IMR-90 (cell line): Measurements from ENCODE around the gene ATP4B. TPM values are rescaled to one million over a fixed set of nuclear protein-coding genes. Genes with fewer than 3 reads are reported as not detected.

Experiments
- ATAC-seq: fragments of 200-7000 bp; cut with Tn5 transposase; 2 replicates; pipeline ENCODE4 v1.9.1; 2020; ENCODE audit warnings: low read depth, mild to moderate bottlenecking, moderate library complexity
- Bru-seq: library from RNA; stranded (reverse); fragments of 400-500 nt; gene quantifications from one replicate; lab custom pipeline; 2021; lab: Mats Ljungman, UMichigan
- BruChase-seq, 2 experiments: library from RNA; stranded (reverse); fragments of 400-500 nt; gene quantifications; one replicate each; lab custom pipeline; 2021; lab: Mats Ljungman, UMichigan
- BruUV-seq: library from RNA; stranded (reverse); fragments of 400-500 nt; replicated peaks from 2 replicates; lab custom pipeline; 2021; lab: Mats Ljungman, UMichigan
- CTCF ChIA-PET: fragments of 300-600 bp; formaldehyde crosslinking; extraction: SDS; loops from one replicate; lab custom pipeline; 2021; ENCODE audit warnings: antibody characterized with exemption; lab: Yijun Ruan, JAX
- POLR2A ChIA-PET: fragments of 300-600 bp; sonication (Branson Sonifier 250); formaldehyde crosslinking; loops from one replicate; lab custom pipeline; 2022; ENCODE audit warnings: antibody characterized with exemption; ENCODE audit not compliant: unreplicated experiment; lab: Charles Lee
- DNase-seq: peaks from one replicate; pipeline ENCODE4 v3.0.0; 2013
- H2AFZ ChIP-seq: replicated peaks from 2 replicates; pipeline ENCODE3; 2013; ENCODE audit warnings: low read length, mild to moderate bottlenecking; ENCODE audit not compliant: poor library complexity
- H2AK5ac ChIP-seq: 2 replicates; pipeline ENCODE4 v1.6.1; 2013; ENCODE audit warnings: low read depth, low read length, inconsistent platforms
- H2AK9ac ChIP-seq: replicated peaks from 2 replicates; pipeline ENCODE3; 2013; ENCODE audit warnings: mild to moderate bottlenecking, low read depth, low read length, moderate library complexity; ENCODE audit not compliant: poor library complexity
- H2BK120ac ChIP-seq: 2 replicates; pipeline ENCODE4 v1.6.1; 2013; ENCODE audit warnings: low read depth, low read length, inconsistent platforms
- H2BK15ac ChIP-seq: 3 replicates; pipeline ENCODE4 v1.6.1; 2013; ENCODE audit warnings: low read depth, low read length, inconsistent platforms
- H2BK20ac ChIP-seq: 2 replicates; pipeline ENCODE4 v1.6.1; 2013; ENCODE audit warnings: low read depth, mild to moderate bottlenecking, inconsistent platforms, low read length, moderate library complexity
- H2BK5ac ChIP-seq: 2 replicates; pipeline ENCODE4 v1.6.1; 2013; ENCODE audit warnings: mild to moderate bottlenecking, low read depth, low read length, inconsistent platforms; ENCODE audit not compliant: poor library complexity, severe bottlenecking
- H3K14ac ChIP-seq: replicated peaks from 2 replicates; pipeline ENCODE4 v1.6.1; 2013; ENCODE audit warnings: low read depth, low read length, inconsistent platforms
- H3K18ac ChIP-seq: 2 replicates; pipeline ENCODE4 v1.6.1; 2013; ENCODE audit warnings: low read depth, low read length, control low read depth
- H3K23ac ChIP-seq: 2 replicates; pipeline ENCODE4 v1.6.1; 2013; ENCODE audit warnings: low read depth, low read length, inconsistent platforms
- H3K27ac ChIP-seq: 2 replicates; pipeline ENCODE4 v1.5.1; 2013; ENCODE audit warnings: mild to moderate bottlenecking, control low read depth, low read length; ENCODE audit not compliant: insufficient read depth
- H3K27me3 ChIP-seq: 2 replicates; pipeline ENCODE4 v1.6.1; 2013; ENCODE audit warnings: low read length; ENCODE audit not compliant: control insufficient read depth, insufficient read depth
- H3K36me3 ChIP-seq: 2 replicates; pipeline ENCODE4 v1.6.1; 2013; ENCODE audit warnings: low read length, mixed read lengths; ENCODE audit not compliant: control insufficient read depth, insufficient read depth
- H3K4ac ChIP-seq: 2 replicates; pipeline ENCODE4 v1.6.1; 2013; ENCODE audit warnings: low read depth, low read length, inconsistent platforms
- H3K4me1 ChIP-seq: 2 replicates; pipeline ENCODE4 v1.6.1; 2013; ENCODE audit warnings: low read length, mixed read lengths; ENCODE audit not compliant: control insufficient read depth, insufficient read depth
- H3K4me2 ChIP-seq: 2 replicates; pipeline ENCODE4 v1.6.1; 2013; ENCODE audit warnings: low read depth, mild to moderate bottlenecking, control low read depth, low read length, moderate library complexity
- H3K4me3 ChIP-seq: 2 replicates; pipeline ENCODE4 v1.5.1; 2013; ENCODE audit warnings: low read depth, mild to moderate bottlenecking, control low read depth, low read length, moderate library complexity; ENCODE audit not compliant: insufficient read depth
- H3K56ac ChIP-seq: 2 replicates; pipeline ENCODE4 v1.6.1; 2013; ENCODE audit warnings: low read length, inconsistent platforms; ENCODE audit not compliant: insufficient read depth; ENCODE audit errors: extremely low read depth
- H3K79me1 ChIP-seq, 2 experiments: 2 replicates each; pipeline ENCODE4 v1.6.1; 2013; ENCODE audit warnings: low read length in 2 of 2, inconsistent platforms in 1 of 2, low read depth in 1 of 2
- H3K9ac ChIP-seq: 2 replicates; pipeline ENCODE4 v1.6.1; 2013; ENCODE audit warnings: low read depth, low read length, control low read depth
- H3K9me1 ChIP-seq: 2 replicates; pipeline ENCODE4 v1.6.1; 2013; ENCODE audit warnings: low read length, inconsistent platforms; ENCODE audit not compliant: insufficient read depth
- H3K9me3 ChIP-seq: 2 replicates; pipeline ENCODE4 v1.6.1; 2013; ENCODE audit warnings: low read length; ENCODE audit not compliant: control insufficient read depth, insufficient read depth
- H4K20me1 ChIP-seq: 2 replicates; pipeline ENCODE4 v1.6.1; 2013; ENCODE audit warnings: low read length, inconsistent platforms; ENCODE audit not compliant: insufficient read depth
- H4K5ac ChIP-seq: 2 replicates; pipeline ENCODE4 v1.6.1; 2013; ENCODE audit warnings: mild to moderate bottlenecking, low read depth, low read length, control low read depth
- H4K8ac ChIP-seq, 2 experiments: 2 replicates each; pipeline ENCODE4 v1.6.1; 2013; ENCODE audit warnings: low read depth in 2 of 2, low read length in 2 of 2, control low read depth in 1 of 2, inconsistent platforms in 1 of 2
- H4K91ac ChIP-seq: 2 replicates; pipeline ENCODE4 v1.6.1; 2013; ENCODE audit warnings: low read depth, low read length, inconsistent platforms; ENCODE audit not compliant: insufficient read depth
- RCOR1 ChIP-seq: IDR thresholded peaks from 2 replicates; pipeline ENCODE4 v1.6.1; 2012; ENCODE audit warnings: mild to moderate bottlenecking, low read length, improper control_type of control experiment; ENCODE audit not compliant: insufficient replicate concordance
- WGBS, 2 experiments: methylation state at CpG; one replicate each; pipeline versions ENCODE4 v1.1.5 to v1.1.7; 2013; ENCODE audit warnings: missing lambda C conversion rate in 2 of 2; ENCODE audit not compliant: insufficient read length in 1 of 2; ENCODE audit errors: extremely low coverage in 2 of 2; 5-methylcytosine and 5-hydroxymethylcytosine counted together
- dilution Hi-C: fragments of 300-500 bp; cut with HindIII; formaldehyde crosslinking; loops from one replicate; pipeline ENCODE4 v1.14.3; 2018; ENCODE audit warnings: low sequenced_read_pairs; ENCODE audit not compliant: unreplicated experiment
- in situ Hi-C: fragments of 300-500 bp; cut with MboI; formaldehyde crosslinking; loops from 3 replicates; pipeline ENCODE4 v1.14.3; 2019; ENCODE audit warnings: low sequenced_read_pairs, inconsistent platforms, mixed read lengths
- intact Hi-C: fragments of 100-400 bp; cut with micrococcal nuclease; formaldehyde crosslinking; loops from 2 replicates; pipeline ENCODE4 v1.10.0; 2022
- long read RNA-seq: library from polyadenylated mRNA; unstranded; transcript quantifications from one replicate; pipeline ENCODE4 v2.0.0, GENCODE V29; 2021; ENCODE audit not compliant: unreplicated experiment
- polyA plus RNA-seq, 3 experiments: library from polyadenylated mRNA; depleted of rRNA; stranded (reverse); fragments of >200 nt; gene quantifications; 2 replicates each; pipeline ENCODE4 v1.2.3, GENCODE V29; 2012; ENCODE audit warnings: low replicate concordance in 1 of 3
- total RNA-seq: library from RNA; depleted of rRNA; stranded (reverse); fragments of >200 nt; gene quantifications from 2 replicates; pipeline ENCODE4 v1.2.3, GENCODE V29; 2012; rRNA removed

Gene ATP4B
- not detected in 2 replicates for total RNA-seq
- polyA plus RNA-seq (2012; rRNA removed): not detected in 2 replicates
- not detected in 2 replicates for polyA plus RNA-seq (2012; cell fraction: cytosol; rRNA removed)
- polyA plus RNA-seq (2012; cell fraction: nucleus; rRNA removed; ENCODE audit: low replicate concordance): not detected in 2 replicates
- not detected for Bru-seq, nascent RNA
- BruChase-seq, experiment 1, labeled RNA remaining after a 6-hour chase: not detected
- BruChase-seq, experiment 2, labeled RNA remaining after a 2-hour chase: not detected
- long read RNA-seq: 0 reads

DNA sequence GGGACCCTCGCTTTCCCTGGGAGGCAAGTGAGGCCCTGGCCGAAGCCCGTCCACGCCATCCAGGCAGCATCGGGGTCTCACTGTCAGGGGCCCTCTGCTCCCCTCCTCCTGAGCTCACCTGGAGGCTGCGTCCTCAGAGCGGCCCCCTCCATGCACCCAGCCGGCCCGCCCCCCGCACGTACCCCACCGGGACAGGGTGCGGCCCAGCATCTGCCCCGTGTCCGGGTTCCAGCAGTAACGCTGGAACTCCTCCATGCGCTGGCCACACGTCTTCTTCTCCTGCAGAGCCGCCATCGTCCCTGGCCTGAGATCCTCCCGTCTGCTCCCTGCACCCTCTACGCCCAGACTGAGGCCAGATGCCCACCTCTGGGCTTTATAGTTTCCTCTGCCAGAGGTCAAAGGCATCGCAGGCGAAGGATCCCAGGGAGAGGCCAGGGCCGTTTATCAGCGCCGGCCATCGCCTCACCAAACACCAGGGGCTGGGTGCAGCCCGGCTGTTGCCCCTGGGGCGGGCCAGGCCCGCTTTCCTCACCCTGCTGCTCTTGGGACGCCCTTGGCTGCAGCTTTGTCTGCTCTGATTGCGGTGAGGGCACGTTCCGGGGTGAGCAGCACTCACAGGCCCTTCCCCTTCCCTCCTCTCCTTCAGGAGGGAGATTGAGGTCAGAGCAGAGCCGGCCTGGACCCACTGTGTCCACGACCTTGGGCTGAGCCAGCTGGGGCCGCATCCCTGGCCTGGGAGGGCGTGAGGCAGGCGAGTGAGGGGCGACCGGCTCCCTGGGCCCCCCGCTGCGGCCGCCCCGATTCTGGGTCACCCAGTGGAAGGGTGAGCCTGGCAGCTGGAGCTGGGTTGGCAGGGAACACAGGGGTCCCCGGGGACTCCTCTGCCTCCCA, at the start of gene ATP4B:
Gene ATP4B, minus strand, starts transcription at position 348 of the 891 bp plus-strand sequence. Its CDS starts 54 bp downstream, at position 294.
- Histone ChIP-seq H3K79me1 (no peaks in the 10 kb centered on the region), H2BK20ac (no peak within 1 kb of the TSS), H2BK5ac (no peak within 1 kb of the TSS), H4K20me1 (no peaks in the 10 kb centered on the region), H3K27ac (no peak within 1 kb of the TSS), H3K4me2 (no peak within 1 kb of the TSS), H4K91ac (no peak within 1 kb of the TSS), H2BK15ac (no peak within 1 kb of the TSS), H3K4me3 (no peak within 1 kb of the TSS), H2BK120ac (no peak within 1 kb of the TSS), H2AFZ (no peak within 1 kb of the TSS), H3K9me1 (no peaks in the 10 kb centered on the region), H3K56ac (no peak within 1 kb of the TSS), H3K36me3 (no peaks in the 10 kb centered on the region), H3K4ac (no peak within 1 kb of the TSS), H3K27me3 (peaks cover 3% of the 10 kb centered on the region; the same call in 1 of the 2 replicates), H3K9me3 (peaks cover 3% of the 10 kb centered on the region), H2AK9ac (no peak within 1 kb of the TSS), H2AK5ac (no peak within 1 kb of the TSS), H4K8ac (no peak within 1 kb of the TSS), H3K14ac (no peak within 1 kb of the TSS), H4K5ac (no peak within 1 kb of the TSS), H3K4me1 (no peaks in the 10 kb centered on the region), H3K23ac (no peak within 1 kb of the TSS), H3K9ac (no peak within 1 kb of the TSS), H3K18ac (no peak within 1 kb of the TSS)
- in situ Hi-C loops (no loop called here), intact Hi-C loops (no loop called here), dilution Hi-C loops (no loop called here)
- DNase-seq (no peak), ATAC-seq (no peak)
- WGBS, 2 experiments: 86% methylated on average over 24 of the region's 47 CpGs; no CpG with 5 or more reads in 1 of the 2 experiments
- BruUV-seq: no TSS peak
- TF ChIP-seq RCOR1: no peak
- CTCF ChIA-PET: no interaction called here
- POLR2A ChIA-PET: no interaction called here
